ENCODE data around the gene DBN1. TPM values are rescaled to one million over a fixed set of nuclear protein-coding genes. Genes with fewer than 3 reads are reported as not detected.

Gene DBN1
- total and polyA plus RNA-seq, 2 experiments from 2014 or later = 163 to 257 TPM

DNA sequence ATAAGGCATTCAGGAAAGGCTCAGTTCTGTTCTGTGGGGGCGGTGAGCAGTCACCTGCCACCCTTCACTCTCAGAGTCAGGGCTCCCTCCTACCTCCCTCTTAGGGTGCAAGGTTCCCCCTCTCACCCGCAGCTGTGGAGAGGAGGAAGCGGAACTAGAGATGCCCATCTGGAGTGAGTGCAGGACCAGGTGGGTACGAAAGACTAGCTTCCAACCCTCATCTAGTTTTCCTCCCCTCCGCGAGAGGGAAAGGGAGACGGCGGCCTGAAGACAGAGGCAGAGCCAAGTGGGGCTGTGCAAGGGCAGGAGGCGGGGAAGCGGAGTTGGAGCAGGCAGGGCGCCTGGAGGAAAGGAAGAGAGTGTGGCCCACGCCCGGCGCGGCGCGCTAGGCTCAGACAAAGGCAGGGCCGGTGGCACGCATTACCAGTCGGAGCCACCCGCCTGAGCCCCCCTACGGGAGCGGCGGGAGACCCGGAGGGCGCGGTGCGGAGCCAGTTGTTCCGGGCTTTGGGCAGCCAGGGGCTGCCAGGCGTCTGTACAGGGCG, 19.5 kb downstream of the DBN1 start:
- Histone ChIP-seq H3K9ac (peak overlapping the region; percentile 78), H3K27ac (no peak overlapping the region), H2AFZ (no peak overlapping the region), H3K4me2 (ENCODE audit: unreplicated experiment) (peak overlapping the region; percentile 68), H3K36me3 (ENCODE audit: low read depth) (peaks cover 8% of the 10 kb centered on the region; the same call in 1 of the 2 replicates), H3K9me2 (ENCODE audit: insufficient read depth) (no peaks in the 10 kb centered on the region), H4K20me1 (ENCODE audit: insufficient read depth) (0 out of 2 replicates have a peak, but pooled peaks cover 13% of the 10 kb centered on the region), H3K9me3 (ENCODE audit: low read depth) (no peaks in the 10 kb centered on the region), H3F3A (ENCODE audit: insufficient read depth) (peaks cover 14% of the 10 kb centered on the region), H3K4me1 (ENCODE audit: insufficient read depth) (0 out of 2 replicates have a peak, but pooled peaks cover 10% of the 10 kb centered on the region), H3K4me3 (peak overlapping the region; percentile 66), H3K79me2 (ENCODE audit: insufficient read depth) (no peaks in the 10 kb centered on the region), H3K27me3 (replicated peaks; ENCODE audit: insufficient read depth) (no peaks in the 10 kb centered on the region)
- WGBS, 2 experiments (ENCODE audit: low coverage in 1 of 2, low lambda C conversion rate in 2 of 2, missing lambda C conversion rate in 2 of 2) = 12 to 18% methylated on average over 20 to 31 of the region's 31 CpGs
- no peak for TF ChIP-seq EZH2 (IDR thresholded peaks at IDR 0.05; ENCODE audit: insufficient read depth, poor library complexity, severe bottlenecking)
- no peak for TF ChIP-seq EZH2phosphoT487 (IDR thresholded peaks at IDR 0.05; ENCODE audit: insufficient read depth, low read depth)
- in situ Hi-C loops (cut with MboI) = loop anchor here (10.0 kb wide), 1 partner anchor 59 kb away; no protein-coding TSS in a partner anchor
- DNase-seq = peak; percentile 61

DNA sequence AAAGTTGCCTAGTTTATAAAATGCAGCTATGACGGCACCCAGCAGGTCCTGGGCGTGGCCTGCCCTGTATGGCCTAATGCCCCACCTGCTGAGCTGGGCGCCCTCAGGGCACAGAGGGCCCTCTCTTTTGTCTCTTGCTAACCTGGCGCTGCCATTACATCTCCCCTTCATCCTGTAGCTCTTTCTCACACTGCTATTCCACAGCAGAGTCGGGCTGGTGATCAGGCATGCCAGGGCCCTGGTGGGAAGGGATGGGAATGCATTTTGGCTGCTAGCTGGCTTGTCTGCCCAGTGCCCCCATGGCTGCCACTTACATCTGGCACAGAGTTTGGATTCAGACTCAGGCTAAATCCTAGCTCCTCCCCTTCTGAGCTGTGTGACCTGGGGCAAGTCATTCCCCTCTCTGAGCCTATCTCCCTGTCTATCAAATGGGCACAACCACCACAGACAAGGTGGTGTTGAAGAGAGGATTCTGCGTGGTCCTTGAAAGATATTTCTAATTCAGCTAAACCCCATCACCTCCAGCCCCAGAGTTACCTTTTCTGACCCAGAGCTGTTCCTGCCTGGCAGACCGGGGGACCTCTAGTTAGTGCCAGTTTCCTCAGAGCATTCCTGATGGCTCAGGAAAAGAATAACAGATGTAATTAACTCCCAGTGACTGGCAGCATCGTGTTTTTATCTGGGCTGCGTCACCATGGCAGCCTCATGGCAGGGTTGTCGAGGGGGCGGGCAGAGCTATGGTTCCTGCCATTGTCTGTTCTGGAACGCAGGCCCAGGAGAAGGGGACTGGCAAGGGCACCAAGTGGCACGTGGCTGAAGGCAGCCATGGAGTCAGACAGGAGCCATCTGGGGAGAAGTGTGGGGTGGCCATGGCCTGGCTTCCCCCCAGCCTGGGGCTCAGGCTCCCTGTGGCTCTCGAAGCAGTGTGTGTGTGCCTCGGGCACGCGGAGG, 20.5 kb downstream of the DBN1 start:
- no peak overlapping the region for H3K27ac ChIP-seq
- H3K27me3 ChIP-seq (replicated peaks; ENCODE audit: insufficient read depth) = no peaks in the 10 kb centered on the region
- H3K4me2 ChIP-seq (ENCODE audit: unreplicated experiment) = no peak overlapping the region
- 0 out of 2 replicates have a peak, but pooled peaks cover 10% of the 10 kb centered on the region for H4K20me1 ChIP-seq (ENCODE audit: insufficient read depth)
- peaks cover 10% of the 10 kb centered on the region; the same call in 1 of the 2 replicates for H3K4me1 ChIP-seq (ENCODE audit: insufficient read depth)
- no peak overlapping the region for H2AFZ ChIP-seq
- H3K4me3 ChIP-seq = no peak overlapping the region
- in situ Hi-C loops (cut with MboI) = loop anchor here (10.0 kb wide), 1 partner anchor 58 kb away; no protein-coding TSS in a partner anchor
- peaks cover 8% of the 10 kb centered on the region; the same call in 1 of the 2 replicates for H3K36me3 ChIP-seq (ENCODE audit: low read depth)
- H3K9me3 ChIP-seq (ENCODE audit: low read depth) = no peaks in the 10 kb centered on the region
- H3K9ac ChIP-seq = no peak overlapping the region
- H3K9me2 ChIP-seq (ENCODE audit: insufficient read depth) = no peaks in the 10 kb centered on the region
- peak; percentile 26 for DNase-seq
- no peaks in the 10 kb centered on the region for H3K79me2 ChIP-seq (ENCODE audit: insufficient read depth)
- 71 to 79% methylated on average over 14 to 17 of the region's 17 CpGs for WGBS, 2 experiments (ENCODE audit: low coverage in 1 of 2, low lambda C conversion rate in 2 of 2, missing lambda C conversion rate in 2 of 2)
- H3F3A ChIP-seq (ENCODE audit: insufficient read depth) = peaks cover 21% of the 10 kb centered on the region
- no peak for TF ChIP-seq EZH2phosphoT487 (IDR thresholded peaks at IDR 0.05; ENCODE audit: insufficient read depth, low read depth)
- no peak for TF ChIP-seq EZH2 (IDR thresholded peaks at IDR 0.05; ENCODE audit: insufficient read depth, poor library complexity, severe bottlenecking)

DNA sequence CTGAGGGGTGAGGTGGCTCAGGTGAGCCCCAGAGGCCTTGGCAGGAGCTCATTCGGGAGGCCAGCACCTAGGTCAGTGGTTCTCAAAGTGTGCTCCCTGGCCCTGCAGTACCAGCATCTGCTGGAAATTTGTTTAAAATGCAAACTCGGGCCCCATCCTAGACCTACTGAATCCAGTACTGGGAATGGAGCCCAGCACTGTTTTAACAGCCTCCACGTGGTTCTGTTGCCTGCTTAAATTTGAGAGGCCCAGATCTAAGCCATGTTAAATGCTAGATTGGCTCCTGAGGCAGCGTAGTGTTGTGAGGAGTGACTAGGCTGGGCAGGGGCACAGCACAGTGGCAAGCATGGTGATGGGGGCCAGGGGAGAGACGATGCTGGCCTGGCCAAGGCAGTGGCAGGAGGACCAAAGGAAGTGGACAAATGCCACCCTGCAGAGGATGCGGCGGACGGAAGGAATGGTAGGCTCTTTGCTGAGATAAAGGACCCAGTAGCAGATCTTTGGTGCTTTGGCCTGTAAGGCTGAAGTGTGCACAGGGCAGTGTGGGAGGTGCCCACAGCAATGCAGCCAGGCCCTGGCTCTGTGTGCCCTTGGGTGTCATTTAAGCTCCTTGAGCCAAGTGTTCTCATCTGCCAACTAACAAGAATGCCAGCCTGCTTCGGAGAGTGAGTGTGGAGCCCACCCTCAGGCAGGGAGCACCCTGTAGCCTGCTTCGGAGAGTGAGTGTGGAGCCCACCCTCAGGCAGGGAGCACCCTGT, 22.6 kb downstream of the DBN1 start:
- TF ChIP-seq EZH2phosphoT487 (IDR thresholded peaks at IDR 0.05; ENCODE audit: insufficient read depth, low read depth) (no peak), EZH2 (IDR thresholded peaks at IDR 0.05; ENCODE audit: insufficient read depth, poor library complexity, severe bottlenecking) (no peak)
- no peak overlapping the region for H3K27ac ChIP-seq
- H2AFZ ChIP-seq = no peak overlapping the region
- no peak overlapping the region for H3K4me3 ChIP-seq
- in situ Hi-C loops (cut with MboI) = loop anchor here (10.0 kb wide), 1 partner anchor 56 kb away; no protein-coding TSS in a partner anchor
- H3K9me2 ChIP-seq (ENCODE audit: insufficient read depth) = no peaks in the 10 kb centered on the region
- no peak for DNase-seq
- H3K9me3 ChIP-seq (ENCODE audit: low read depth) = no peaks in the 10 kb centered on the region
- H3K79me2 ChIP-seq (ENCODE audit: insufficient read depth) = no peaks in the 10 kb centered on the region
- no peaks in the 10 kb centered on the region for H4K20me1 ChIP-seq (ENCODE audit: insufficient read depth)
- WGBS, 2 experiments (ENCODE audit: low coverage in 1 of 2, low lambda C conversion rate in 2 of 2, missing lambda C conversion rate in 2 of 2) = 73 to 76% methylated on average over 10 of the region's 10 CpGs
- peaks cover 9% of the 10 kb centered on the region for H3K4me1 ChIP-seq (ENCODE audit: insufficient read depth)
- H3K4me2 ChIP-seq (ENCODE audit: unreplicated experiment) = no peak overlapping the region
- H3F3A ChIP-seq (ENCODE audit: insufficient read depth) = peaks cover 12% of the 10 kb centered on the region
- H3K27me3 ChIP-seq (replicated peaks; ENCODE audit: insufficient read depth) = no peaks in the 10 kb centered on the region
- no peaks in the 10 kb centered on the region for H3K36me3 ChIP-seq (ENCODE audit: low read depth)
- H3K9ac ChIP-seq = no peak overlapping the region

Data from GM23248 (cell line).